Lung (tissue), 12 donors: Measurements from ENCODE around the gene TMEM190. TPM values are rescaled to one million over a fixed set of nuclear protein-coding genes. Genes with fewer than 3 reads are reported as not detected.

Experiments used
- ATAC-seq: fragments of 200-7000 bp; cut with Tn5 transposase; one replicate; pipeline ENCODE4 v1.9.1; 2020; ENCODE audit warnings: moderate number of reproducible peaks; ENCODE audit not compliant: insufficient read depth, low FRiP score
- DNase-seq, 3 donors: peaks; one replicate each; pipeline ENCODE4 v3.0.0-alpha.2; 2013 to 2017
- H3K27ac ChIP-seq, 2 donors: one replicate each; pipeline ENCODE4 v1.5.1; 2013; ENCODE audit warnings: mild to moderate bottlenecking in 2 of 2, moderate library complexity in 2 of 2, control low read depth in 1 of 2, inconsistent platforms in 1 of 2, low read depth in 1 of 2, low read length in 1 of 2
- H3K27me3 ChIP-seq, 3 donors: one replicate each; pipeline ENCODE4 v1.5.1; 2013; ENCODE audit warnings: low read length in 2 of 3; ENCODE audit not compliant: control insufficient read depth in 3 of 3, insufficient read depth in 3 of 3
- H3K36me3 ChIP-seq, 4 donors: one replicate each; pipeline ENCODE4 v1.5.1; 2013; ENCODE audit warnings: low read length in 4 of 4, mild to moderate bottlenecking in 1 of 4, moderate library complexity in 1 of 4; ENCODE audit not compliant: control insufficient read depth in 4 of 4, insufficient read depth in 4 of 4
- H3K4me1 ChIP-seq, 5 donors: one replicate each; pipeline ENCODE4 v1.5.1; 2013; ENCODE audit warnings: low read length in 5 of 5, mild to moderate bottlenecking in 2 of 5, moderate library complexity in 1 of 5; ENCODE audit not compliant: control insufficient read depth in 5 of 5, insufficient read depth in 5 of 5
- H3K4me3 ChIP-seq: one replicate; pipeline ENCODE4 v1.5.1; 2013; ENCODE audit warnings: mild to moderate bottlenecking, control low read depth, moderate library complexity
- H3K9ac ChIP-seq, 2 donors: one replicate each; pipeline ENCODE4 v1.5.1; 2013; ENCODE audit warnings: low read length in 2 of 2, control low read depth in 1 of 2; ENCODE audit not compliant: insufficient read depth in 1 of 2
- H3K9me3 ChIP-seq, 4 donors: one replicate each; pipeline ENCODE4 v1.5.1; 2013; ENCODE audit warnings: low read length in 3 of 4, mild to moderate bottlenecking in 1 of 4, moderate library complexity in 1 of 4; ENCODE audit not compliant: control insufficient read depth in 4 of 4, insufficient read depth in 3 of 4
- CTCF ChIP-seq: IDR thresholded peaks from 2 replicates; pipeline ENCODE4 v1.5.1; 2012; ENCODE audit warnings: mild to moderate bottlenecking; ENCODE audit errors: control extremely low read depth, extremely low read depth
- WGBS, 2 donors: extraction: QIAGEN DNeasy Blood & Tissue Kit; methylation state at CpG; one replicate each; pipeline ENCODE4 v1.1.7; 2013; 5-methylcytosine and 5-hydroxymethylcytosine counted together
- polyA plus RNA-seq, 2 donors: library from polyadenylated mRNA; stranded (reverse); fragments of 200-250 nt; gene quantifications; one replicate each; pipeline ENCODE4 v1.2.1, GENCODE V29; 2013
- total RNA-seq, 2 donors: library from RNA; depleted of rRNA in 1 of 2; stranded (reverse); fragments of >200 nt in 1 of 2; gene quantifications; one replicate each; pipeline ENCODE4 v1.2.1, GENCODE V29; 2014 to 2021
- donor health status: control.
- donor health status: control.
- donor health status: Bipolar disorder and iron deficiency.
- donor health status: healthy.
- donor health status: DM: yes; HTN: yes; CAD: no.

TMEM190 gene
- total and polyA plus RNA-seq, 4 donors = 14.3 to 106 (median 62.5) TPM

- TF ChIP-seq CTCF = no peak
- no peak for ATAC-seq
Observed at GRCh38 chr19:55355213-55355821, 21.3 kb upstream of the TMEM190 start.

GRCh38 chr19:55358493-55358892 lies 18.1 kb upstream of the TMEM190 start:
- H3K27me3 ChIP-seq = peaks cover 0 to 24% (median 7%) of the 10 kb centered on the region in 3 donors
- no peak for TF ChIP-seq CTCF
- no peaks in the 10 kb centered on the region for H3K36me3 ChIP-seq
- WGBS, 2 donors = 87 to 91% methylated on average over 16 to 19 of the region's 19 CpGs
- no peak overlapping the region for H3K9ac ChIP-seq
- no peak overlapping the region for H3K27ac ChIP-seq
- ATAC-seq = no peak
- H3K4me3 ChIP-seq = no peak overlapping the region
- H3K9me3 ChIP-seq = no peaks in the 10 kb centered on the region
- H3K4me1 ChIP-seq = peaks cover 0 to 6% (median 0%) of the 10 kb centered on the region in 5 donors
- no peak for DNase-seq

More at GRCh38 chr19:55355213-55355821, 21.3 kb upstream of the TMEM190 start:
- peak in 2 of 3 donors; percentile 54 to 61 for DNase-seq
- no peaks in the 10 kb centered on the region for H3K36me3 ChIP-seq
- peaks cover 0 to 45% (median 26%) of the 10 kb centered on the region in 3 donors for H3K27me3 ChIP-seq
- no peak overlapping the region for H3K4me3 ChIP-seq
- H3K9ac ChIP-seq = no peak overlapping the region
- H3K27ac ChIP-seq = no peak overlapping the region
- H3K9me3 ChIP-seq = peaks cover 0 to under 1% (median 0%) of the 10 kb centered on the region in 4 donors
- 35 to 38% methylated on average over 12 to 13 of the region's 13 CpGs for WGBS, 2 donors
- H3K4me1 ChIP-seq = peaks cover 0 to 11% (median 3%) of the 10 kb centered on the region in 5 donors

GRCh38 chr19:55358943-55359908 lies 17.4 kb upstream of the TMEM190 start:
- Histone ChIP-seq H3K27ac (no peak overlapping the region), H3K9ac (no peak overlapping the region), H3K27me3 (peaks cover 0 to 16% (median 4%) of the 10 kb centered on the region in 3 donors), H3K4me1 (peaks cover 0 to 2% (median 0%) of the 10 kb centered on the region in 5 donors), H3K4me3 (no peak overlapping the region), H3K9me3 (no peaks in the 10 kb centered on the region), H3K36me3 (no peaks in the 10 kb centered on the region)
- DNase-seq (no peak), ATAC-seq (no peak)
- 70 to 83% methylated on average over 32 of the region's 32 CpGs for WGBS, 2 donors
- TF ChIP-seq CTCF = no peak
